ENCODE data around the gene GOLGA3.

Gene GOLGA3

GRCh38 chr12:132727091-132727794 lies 101.4 kb downstream of the GOLGA3 start:
- no peak for FAIRE-seq
- no peak for TF ChIP-seq PAX5 (IDR thresholded peaks at IDR 0.05; ENCODE audit: insufficient read depth, low read length, severe bottlenecking)
- no peak for TF ChIP-seq POU2F2 (IDR thresholded peaks at IDR 0.05; ENCODE audit: low read depth, low read length)
- TF ChIP-seq POLR2A (IDR thresholded peaks at IDR 0.05; ENCODE audit: low read depth, low read length) = no peak
- TF ChIP-seq SPI1 (IDR thresholded peaks at IDR 0.05; ENCODE audit: low read depth, low read length) = no peak
- no peak for TF ChIP-seq TAF1 (IDR thresholded peaks at IDR 0.05; ENCODE audit: low read depth, low read length)
- TF ChIP-seq POLR2AphosphoS5 (IDR thresholded peaks at IDR 0.05; ENCODE audit: low read depth, low read length) = no peak
- DNase-seq (ENCODE audit: insufficient read length, low spot score) = no peak

- DNase-seq (ENCODE audit: insufficient read length, low spot score) (no peak), FAIRE-seq (no peak)
- TF ChIP-seq POLR2AphosphoS5 (IDR thresholded peaks at IDR 0.05; ENCODE audit: low read depth, low read length) = no peak
- TF ChIP-seq POLR2A (IDR thresholded peaks at IDR 0.05; ENCODE audit: low read depth, low read length) = peak; percentile 26; the same call in 1 of the 2 replicates
Measured at GRCh38 chr12:132726386-132726785, 102.3 kb downstream of the GOLGA3 start.

- FAIRE-seq = no peak
- DNase-seq (ENCODE audit: insufficient read length, low spot score) = no peak
Measured at GRCh38 chr12:132724506-132725241, 104.0 kb downstream of the GOLGA3 start.

GRCh38 chr12:132723764-132724140 lies 104.9 kb downstream of the GOLGA3 start:
- TF ChIP-seq TAF1 (IDR thresholded peaks at IDR 0.05; ENCODE audit: low read depth, low read length) = no peak
- TF ChIP-seq POU2F2 (IDR thresholded peaks at IDR 0.05; ENCODE audit: low read depth, low read length) = no peak
- no peak for TF ChIP-seq SPI1 (IDR thresholded peaks at IDR 0.05; ENCODE audit: low read depth, low read length)
- TF ChIP-seq PAX5 (IDR thresholded peaks at IDR 0.05; ENCODE audit: insufficient read depth, low read length, severe bottlenecking) = no peak
- no peak for TF ChIP-seq POLR2A (IDR thresholded peaks at IDR 0.05; ENCODE audit: low read depth, low read length)
- TF ChIP-seq POLR2AphosphoS5 (IDR thresholded peaks at IDR 0.05; ENCODE audit: low read depth, low read length) = no peak; the same call in 1 of the 2 replicates
- no peak for DNase-seq (ENCODE audit: insufficient read length, low spot score)

More at GRCh38 chr12:132724506-132725241, 104.0 kb downstream of the GOLGA3 start:
- TF ChIP-seq POU2F2 (IDR thresholded peaks at IDR 0.05; ENCODE audit: low read depth, low read length) = no peak
- TF ChIP-seq POLR2AphosphoS5 (IDR thresholded peaks at IDR 0.05; ENCODE audit: low read depth, low read length) = no peak; the same call in 1 of the 2 replicates
- TF ChIP-seq PAX5 (IDR thresholded peaks at IDR 0.05; ENCODE audit: insufficient read depth, low read length, severe bottlenecking) = no peak
- TF ChIP-seq POLR2A (IDR thresholded peaks at IDR 0.05; ENCODE audit: low read depth, low read length) = no peak
- no peak for TF ChIP-seq TAF1 (IDR thresholded peaks at IDR 0.05; ENCODE audit: low read depth, low read length)
- TF ChIP-seq SPI1 (IDR thresholded peaks at IDR 0.05; ENCODE audit: low read depth, low read length) = no peak

GRCh38 chr12:132723015-132723763 lies 105.5 kb downstream of the GOLGA3 start:
- DNase-seq (ENCODE audit: insufficient read length, low spot score) = no peak
- FAIRE-seq = no peak
- TF ChIP-seq POLR2A (IDR thresholded peaks at IDR 0.05; ENCODE audit: low read depth, low read length) (no peak; the same call in 1 of the 2 replicates), POLR2AphosphoS5 (IDR thresholded peaks at IDR 0.05; ENCODE audit: low read depth, low read length) (no peak; the same call in 1 of the 2 replicates)

More at GRCh38 chr12:132723764-132724140, 104.9 kb downstream of the GOLGA3 start:
- FAIRE-seq = no peak

GRCh38 chr12:132720606-132721345 lies 107.9 kb downstream of the GOLGA3 start:
- FAIRE-seq (no peak), DNase-seq (ENCODE audit: insufficient read length, low spot score) (no peak)
- no peak for TF ChIP-seq PAX5 (IDR thresholded peaks at IDR 0.05; ENCODE audit: insufficient read depth, low read length, severe bottlenecking)
- TF ChIP-seq SPI1 (IDR thresholded peaks at IDR 0.05; ENCODE audit: low read depth, low read length) = no peak
- TF ChIP-seq TAF1 (IDR thresholded peaks at IDR 0.05; ENCODE audit: low read depth, low read length) = no peak
- TF ChIP-seq POLR2A (IDR thresholded peaks at IDR 0.05; ENCODE audit: low read depth, low read length) = no peak
- no peak for TF ChIP-seq POLR2AphosphoS5 (IDR thresholded peaks at IDR 0.05; ENCODE audit: low read depth, low read length)
- no peak for TF ChIP-seq POU2F2 (IDR thresholded peaks at IDR 0.05; ENCODE audit: low read depth, low read length)

- no peak for DNase-seq (ENCODE audit: insufficient read length, low spot score)
- no peak for FAIRE-seq
- no peak for TF ChIP-seq POU2F2 (IDR thresholded peaks at IDR 0.05; ENCODE audit: low read depth, low read length)
- TF ChIP-seq POLR2AphosphoS5 (IDR thresholded peaks at IDR 0.05; ENCODE audit: low read depth, low read length) = no peak
- no peak for TF ChIP-seq SPI1 (IDR thresholded peaks at IDR 0.05; ENCODE audit: low read depth, low read length)
- TF ChIP-seq PAX5 (IDR thresholded peaks at IDR 0.05; ENCODE audit: insufficient read depth, low read length, severe bottlenecking) = no peak
- no peak for TF ChIP-seq POLR2A (IDR thresholded peaks at IDR 0.05; ENCODE audit: low read depth, low read length)
- no peak for TF ChIP-seq TAF1 (IDR thresholded peaks at IDR 0.05; ENCODE audit: low read depth, low read length)
Measured at GRCh38 chr12:132719954-132720324, 108.7 kb downstream of the GOLGA3 start.

- DNase-seq (ENCODE audit: insufficient read length, low spot score) (no peak), FAIRE-seq (no peak)
- TF ChIP-seq POU2F2 (IDR thresholded peaks at IDR 0.05; ENCODE audit: low read depth, low read length) = no peak
- no peak for TF ChIP-seq PAX5 (IDR thresholded peaks at IDR 0.05; ENCODE audit: insufficient read depth, low read length, severe bottlenecking)
- no peak; the same call in 1 of the 2 replicates for TF ChIP-seq POLR2A (IDR thresholded peaks at IDR 0.05; ENCODE audit: low read depth, low read length)
Measured at GRCh38 chr12:132719141-132719953, 109.3 kb downstream of the GOLGA3 start.

Measured in GM12891 (cell line).